Gastrocnemius medialis (tissue), 4 donors: ENCODE measurements around the gene MED26.

ENCODE experiments used
- POLR2A ChIP-seq, 2 donors: fragments of 450-650 bp; IDR thresholded peaks; one replicate each; pipeline ENCODE4 v1.6.1; 2017; ENCODE audit warnings: antibody characterized with exemption in 2 of 2, mild to moderate bottlenecking in 2 of 2, moderate library complexity in 2 of 2
- TF ChIP-seq, protein P1 (sequence below), 5 experiments: fragments of 450-650 bp in 3 of 5; fragments of 200-600 bp in 2 of 5; sonication (generic) in 2 of 5; IDR thresholded peaks in 4 of 5; conservative IDR thresholded peaks in 1 of 5; 1 replicate in 4 of 5; 2 replicates in 1 of 5; pipeline ENCODE4 v1.5.1; 2016 to 2019; ENCODE audit warnings: antibody characterized with exemption in 5 of 5, mild to moderate bottlenecking in 3 of 5, moderate library complexity in 3 of 5

DNA sequence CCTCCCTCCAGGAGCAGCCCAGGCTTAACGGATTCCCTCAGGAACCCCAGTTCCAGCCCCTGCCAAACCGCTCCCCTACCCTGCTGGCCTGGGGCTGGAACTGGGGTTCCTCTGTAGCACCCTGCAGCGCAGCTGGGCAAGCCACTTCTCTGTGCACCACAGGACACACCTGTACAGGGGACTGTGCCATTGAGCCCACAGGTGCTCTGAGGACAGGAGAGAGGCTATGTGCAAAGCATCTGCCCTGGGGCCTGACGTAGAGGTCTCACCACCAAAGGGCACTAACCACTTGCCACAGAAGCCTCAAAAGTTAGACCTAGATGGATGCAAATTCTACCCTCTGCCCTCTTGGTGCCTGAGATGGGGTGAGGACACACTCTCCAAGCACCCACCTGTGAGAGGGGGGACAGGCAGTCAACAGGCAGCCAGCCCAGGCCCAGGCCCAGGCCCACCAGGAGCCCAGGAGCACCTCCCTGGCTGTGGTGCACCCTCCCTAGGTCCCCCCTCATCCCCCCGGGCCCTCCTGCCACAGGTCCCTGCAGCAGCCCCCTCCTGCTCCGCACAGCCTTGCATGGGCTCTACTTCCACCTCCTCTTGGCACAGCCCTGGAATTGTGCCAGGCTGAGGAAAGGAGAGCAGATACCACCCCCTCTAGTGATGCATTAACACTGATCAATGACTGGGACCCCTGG is 28.2 kb downstream of the MED26 start:
- no peak for TF ChIP-seq POLR2A (IDR thresholded peaks at IDR 0.05)
- TF ChIP-seq, protein P1, sequence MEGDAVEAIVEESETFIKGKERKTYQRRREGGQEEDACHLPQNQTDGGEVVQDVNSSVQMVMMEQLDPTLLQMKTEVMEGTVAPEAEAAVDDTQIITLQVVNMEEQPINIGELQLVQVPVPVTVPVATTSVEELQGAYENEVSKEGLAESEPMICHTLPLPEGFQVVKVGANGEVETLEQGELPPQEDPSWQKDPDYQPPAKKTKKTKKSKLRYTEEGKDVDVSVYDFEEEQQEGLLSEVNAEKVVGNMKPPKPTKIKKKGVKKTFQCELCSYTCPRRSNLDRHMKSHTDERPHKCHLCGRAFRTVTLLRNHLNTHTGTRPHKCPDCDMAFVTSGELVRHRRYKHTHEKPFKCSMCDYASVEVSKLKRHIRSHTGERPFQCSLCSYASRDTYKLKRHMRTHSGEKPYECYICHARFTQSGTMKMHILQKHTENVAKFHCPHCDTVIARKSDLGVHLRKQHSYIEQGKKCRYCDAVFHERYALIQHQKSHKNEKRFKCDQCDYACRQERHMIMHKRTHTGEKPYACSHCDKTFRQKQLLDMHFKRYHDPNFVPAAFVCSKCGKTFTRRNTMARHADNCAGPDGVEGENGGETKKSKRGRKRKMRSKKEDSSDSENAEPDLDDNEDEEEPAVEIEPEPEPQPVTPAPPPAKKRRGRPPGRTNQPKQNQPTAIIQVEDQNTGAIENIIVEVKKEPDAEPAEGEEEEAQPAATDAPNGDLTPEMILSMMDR (IDR thresholded peaks at IDR 0.05 in 4 of 5, conservative IDR thresholded peaks at IDR 0.05 in 1 of 5), result no peak
